ENCODE data around the gene MBD3L5.
"Not testable (repeated sequence)": the region's sequence is repeated elsewhere in the genome, so short reads cannot be mapped to it uniquely, and the experiment has no call there.

GRCh38 chr19:7056371-7056770 is 26.0 kb downstream of the MBD3L5 start:
- TF ChIP-seq EZH2 (optimal IDR thresholded peaks at IDR 0.05; ENCODE audit: low read depth, low read length), result not testable (repeated sequence)
- TF ChIP-seq, protein P1, sequence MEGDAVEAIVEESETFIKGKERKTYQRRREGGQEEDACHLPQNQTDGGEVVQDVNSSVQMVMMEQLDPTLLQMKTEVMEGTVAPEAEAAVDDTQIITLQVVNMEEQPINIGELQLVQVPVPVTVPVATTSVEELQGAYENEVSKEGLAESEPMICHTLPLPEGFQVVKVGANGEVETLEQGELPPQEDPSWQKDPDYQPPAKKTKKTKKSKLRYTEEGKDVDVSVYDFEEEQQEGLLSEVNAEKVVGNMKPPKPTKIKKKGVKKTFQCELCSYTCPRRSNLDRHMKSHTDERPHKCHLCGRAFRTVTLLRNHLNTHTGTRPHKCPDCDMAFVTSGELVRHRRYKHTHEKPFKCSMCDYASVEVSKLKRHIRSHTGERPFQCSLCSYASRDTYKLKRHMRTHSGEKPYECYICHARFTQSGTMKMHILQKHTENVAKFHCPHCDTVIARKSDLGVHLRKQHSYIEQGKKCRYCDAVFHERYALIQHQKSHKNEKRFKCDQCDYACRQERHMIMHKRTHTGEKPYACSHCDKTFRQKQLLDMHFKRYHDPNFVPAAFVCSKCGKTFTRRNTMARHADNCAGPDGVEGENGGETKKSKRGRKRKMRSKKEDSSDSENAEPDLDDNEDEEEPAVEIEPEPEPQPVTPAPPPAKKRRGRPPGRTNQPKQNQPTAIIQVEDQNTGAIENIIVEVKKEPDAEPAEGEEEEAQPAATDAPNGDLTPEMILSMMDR (IDR thresholded peaks at IDR 0.05; ENCODE audit: low read length), result not testable (repeated sequence)

All from MM.1S (cell line).